GM12878 (cell line): ENCODE results near the gene LIX1.

Source experiments
- CREB1 ChIP-seq: IDR thresholded peaks from 2 replicates; pipeline ENCODE4 v1.6.1; 2012; ENCODE audit warnings: low read depth, mild to moderate bottlenecking, inconsistent platforms
- EP300 ChIP-seq, 2 experiments: fragments of 150-350 bp in 1 of 2; IDR thresholded peaks; 2 replicates each; pipeline ENCODE4 v1.6.1; 2011 to 2012; ENCODE audit warnings: low read depth in 2 of 2, low read length in 2 of 2, borderline replicate concordance in 1 of 2, improper control_type of control experiment in 1 of 2, inconsistent platforms in 1 of 2; ENCODE audit not compliant: control insufficient read depth in 1 of 2
- MEF2B ChIP-seq: fragments of 450-650 bp; IDR thresholded peaks from 2 replicates; pipeline ENCODE4 v1.6.1; 2018; ENCODE audit warnings: mild to moderate bottlenecking, moderate library complexity; ENCODE audit not compliant: partially characterized antibody, poor library complexity, severe bottlenecking
- MYC ChIP-seq: IDR thresholded peaks from 2 replicates; pipeline ENCODE4 v1.6.1; 2011; ENCODE audit warnings: mild to moderate bottlenecking, low read length, moderate library complexity, inconsistent platforms; ENCODE audit not compliant: insufficient read depth, insufficient replicate concordance, insufficient read length, severe bottlenecking
- POLR2AphosphoS5 ChIP-seq: IDR thresholded peaks from 2 replicates; pipeline ENCODE4 v1.6.1; 2011; ENCODE audit warnings: mild to moderate bottlenecking, low read length, inconsistent platforms
- RBBP5 ChIP-seq: fragments of 200-600 bp; sonication (generic); conservative IDR thresholded peaks from 2 replicates; pipeline ENCODE4 v1.6.1; 2016
- TCF12 ChIP-seq: IDR thresholded peaks from 2 replicates; pipeline ENCODE4 v1.6.1; 2011; ENCODE audit warnings: low read depth, mild to moderate bottlenecking, low read length
- YY1 ChIP-seq: IDR thresholded peaks from 2 replicates; pipeline ENCODE4 v1.6.1; 2011; ENCODE audit warnings: low read depth, mild to moderate bottlenecking, low read length
- TF ChIP-seq, protein P1 (sequence below), 3 experiments: IDR thresholded peaks in 2 of 3; conservative IDR thresholded peaks in 1 of 3; 2 replicates each; pipeline ENCODE4 v1.5.1; 2011; ENCODE audit warnings: low read depth in 3 of 3, low read length in 3 of 3, mild to moderate bottlenecking in 3 of 3, control low read depth in 2 of 3, moderate library complexity in 2 of 3, inconsistent platforms in 1 of 3, mixed read lengths in 1 of 3; ENCODE audit not compliant: control insufficient read depth in 2 of 3, insufficient read depth in 1 of 3; ENCODE audit errors: extremely low read depth in 1 of 3
- TF ChIP-seq, protein P2 (sequence below): IDR thresholded peaks from 2 replicates; pipeline ENCODE4 v1.6.1; 2011; ENCODE audit warnings: mild to moderate bottlenecking, low read depth, low read length, moderate library complexity; ENCODE audit not compliant: insufficient replicate concordance
- TF ChIP-seq, protein P3 (sequence below): IDR thresholded peaks from 2 replicates; pipeline ENCODE4 v1.6.1; 2012; ENCODE audit warnings: low read depth, low read length, improper control_type of control experiment
- TF ChIP-seq, protein P4 (sequence below): IDR thresholded peaks from 2 replicates; pipeline ENCODE4 v1.6.1; 2012; ENCODE audit warnings: low read depth, low read length, improper control_type of control experiment
- TF ChIP-seq, protein P5 (sequence below): IDR thresholded peaks from 2 replicates; pipeline ENCODE4 v1.6.1; 2011; ENCODE audit warnings: borderline replicate concordance, low read depth, mild to moderate bottlenecking, moderate library complexity, low read length; ENCODE audit not compliant: insufficient read depth, poor library complexity, severe bottlenecking
- TF ChIP-seq, protein P6 (sequence below): fragments of 450-650 bp; IDR thresholded peaks from 2 replicates; pipeline ENCODE4 v1.6.1; 2014; ENCODE audit warnings: mild to moderate bottlenecking

DNA sequence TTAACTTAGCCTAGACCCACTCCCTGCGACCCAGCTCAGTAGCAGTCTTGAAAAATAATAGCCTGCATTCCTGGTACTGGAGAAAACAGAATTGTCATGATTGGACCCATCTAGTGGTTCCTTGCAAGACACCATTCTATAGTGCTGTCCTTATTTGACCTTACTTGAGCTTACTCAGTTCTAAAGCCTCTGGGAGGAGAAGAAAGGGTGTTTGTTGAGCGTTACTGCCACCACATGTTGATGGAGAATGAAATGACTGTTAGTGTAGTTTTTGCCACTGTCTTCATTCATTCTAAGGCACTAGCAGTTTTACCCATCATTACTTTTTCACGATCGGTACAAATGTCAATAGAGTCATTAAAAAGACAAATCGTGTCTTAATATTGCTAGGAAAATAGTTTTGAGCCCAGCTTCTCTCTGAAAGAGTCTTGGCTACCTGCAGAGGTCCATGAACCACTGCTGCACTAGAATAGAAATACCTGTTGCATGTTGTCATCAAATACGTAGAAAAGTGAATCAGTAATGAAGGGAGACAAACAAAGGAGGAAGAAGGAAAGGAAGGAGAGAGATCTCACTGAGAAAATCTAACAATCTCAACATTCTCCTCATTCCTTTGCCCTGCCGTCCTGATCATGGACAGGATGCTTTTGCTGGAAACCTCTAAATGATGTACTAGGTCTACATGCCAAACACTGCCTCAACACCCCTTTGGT is 96.0 kb downstream of the LIX1 start:
- TF ChIP-seq, protein P1, sequence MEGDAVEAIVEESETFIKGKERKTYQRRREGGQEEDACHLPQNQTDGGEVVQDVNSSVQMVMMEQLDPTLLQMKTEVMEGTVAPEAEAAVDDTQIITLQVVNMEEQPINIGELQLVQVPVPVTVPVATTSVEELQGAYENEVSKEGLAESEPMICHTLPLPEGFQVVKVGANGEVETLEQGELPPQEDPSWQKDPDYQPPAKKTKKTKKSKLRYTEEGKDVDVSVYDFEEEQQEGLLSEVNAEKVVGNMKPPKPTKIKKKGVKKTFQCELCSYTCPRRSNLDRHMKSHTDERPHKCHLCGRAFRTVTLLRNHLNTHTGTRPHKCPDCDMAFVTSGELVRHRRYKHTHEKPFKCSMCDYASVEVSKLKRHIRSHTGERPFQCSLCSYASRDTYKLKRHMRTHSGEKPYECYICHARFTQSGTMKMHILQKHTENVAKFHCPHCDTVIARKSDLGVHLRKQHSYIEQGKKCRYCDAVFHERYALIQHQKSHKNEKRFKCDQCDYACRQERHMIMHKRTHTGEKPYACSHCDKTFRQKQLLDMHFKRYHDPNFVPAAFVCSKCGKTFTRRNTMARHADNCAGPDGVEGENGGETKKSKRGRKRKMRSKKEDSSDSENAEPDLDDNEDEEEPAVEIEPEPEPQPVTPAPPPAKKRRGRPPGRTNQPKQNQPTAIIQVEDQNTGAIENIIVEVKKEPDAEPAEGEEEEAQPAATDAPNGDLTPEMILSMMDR (IDR thresholded peaks at IDR 0.05 in 2 of 3, conservative IDR thresholded peaks at IDR 0.05 in 1 of 3; ENCODE audit: control insufficient read depth in 2 of 3, extremely low read depth in 1 of 3, insufficient read depth in 1 of 3, low read depth in 3 of 3, low read length in 3 of 3), result peak in 1 of 3 experiments; percentile 25; a peak in 2 of 6 replicates
- TF ChIP-seq, protein P2, sequence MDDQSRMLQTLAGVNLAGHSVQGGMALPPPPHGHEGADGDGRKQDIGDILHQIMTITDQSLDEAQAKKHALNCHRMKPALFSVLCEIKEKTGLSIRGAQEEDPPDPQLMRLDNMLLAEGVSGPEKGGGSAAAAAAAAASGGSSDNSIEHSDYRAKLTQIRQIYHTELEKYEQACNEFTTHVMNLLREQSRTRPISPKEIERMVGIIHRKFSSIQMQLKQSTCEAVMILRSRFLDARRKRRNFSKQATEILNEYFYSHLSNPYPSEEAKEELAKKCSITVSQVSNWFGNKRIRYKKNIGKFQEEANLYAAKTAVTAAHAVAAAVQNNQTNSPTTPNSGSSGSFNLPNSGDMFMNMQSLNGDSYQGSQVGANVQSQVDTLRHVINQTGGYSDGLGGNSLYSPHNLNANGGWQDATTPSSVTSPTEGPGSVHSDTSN, result no peak
- TF ChIP-seq MEF2B (no peak), POLR2AphosphoS5 (no peak), YY1 (no peak), RBBP5 (no peak), TCF12 (no peak), MYC (no peak), EP300 (IDR thresholded peaks at IDR 0.05; ENCODE audit: borderline replicate concordance in 1 of 2, control insufficient read depth in 1 of 2, low read depth in 2 of 2, low read length in 2 of 2) (no peak), CREB1 (no peak)
- TF ChIP-seq, protein P3, sequence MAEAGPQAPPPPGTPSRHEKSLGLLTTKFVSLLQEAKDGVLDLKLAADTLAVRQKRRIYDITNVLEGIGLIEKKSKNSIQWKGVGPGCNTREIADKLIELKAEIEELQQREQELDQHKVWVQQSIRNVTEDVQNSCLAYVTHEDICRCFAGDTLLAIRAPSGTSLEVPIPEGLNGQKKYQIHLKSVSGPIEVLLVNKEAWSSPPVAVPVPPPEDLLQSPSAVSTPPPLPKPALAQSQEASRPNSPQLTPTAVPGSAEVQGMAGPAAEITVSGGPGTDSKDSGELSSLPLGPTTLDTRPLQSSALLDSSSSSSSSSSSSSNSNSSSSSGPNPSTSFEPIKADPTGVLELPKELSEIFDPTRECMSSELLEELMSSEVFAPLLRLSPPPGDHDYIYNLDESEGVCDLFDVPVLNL, result no peak
- TF ChIP-seq, protein P4, sequence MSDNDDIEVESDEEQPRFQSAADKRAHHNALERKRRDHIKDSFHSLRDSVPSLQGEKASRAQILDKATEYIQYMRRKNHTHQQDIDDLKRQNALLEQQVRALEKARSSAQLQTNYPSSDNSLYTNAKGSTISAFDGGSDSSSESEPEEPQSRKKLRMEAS, result no peak
- TF ChIP-seq, protein P5, sequence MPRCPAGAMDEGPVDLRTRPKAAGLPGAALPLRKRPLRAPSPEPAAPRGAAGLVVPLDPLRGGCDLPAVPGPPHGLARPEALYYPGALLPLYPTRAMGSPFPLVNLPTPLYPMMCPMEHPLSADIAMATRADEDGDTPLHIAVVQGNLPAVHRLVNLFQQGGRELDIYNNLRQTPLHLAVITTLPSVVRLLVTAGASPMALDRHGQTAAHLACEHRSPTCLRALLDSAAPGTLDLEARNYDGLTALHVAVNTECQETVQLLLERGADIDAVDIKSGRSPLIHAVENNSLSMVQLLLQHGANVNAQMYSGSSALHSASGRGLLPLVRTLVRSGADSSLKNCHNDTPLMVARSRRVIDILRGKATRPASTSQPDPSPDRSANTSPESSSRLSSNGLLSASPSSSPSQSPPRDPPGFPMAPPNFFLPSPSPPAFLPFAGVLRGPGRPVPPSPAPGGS, result no peak
- TF ChIP-seq, protein P6, sequence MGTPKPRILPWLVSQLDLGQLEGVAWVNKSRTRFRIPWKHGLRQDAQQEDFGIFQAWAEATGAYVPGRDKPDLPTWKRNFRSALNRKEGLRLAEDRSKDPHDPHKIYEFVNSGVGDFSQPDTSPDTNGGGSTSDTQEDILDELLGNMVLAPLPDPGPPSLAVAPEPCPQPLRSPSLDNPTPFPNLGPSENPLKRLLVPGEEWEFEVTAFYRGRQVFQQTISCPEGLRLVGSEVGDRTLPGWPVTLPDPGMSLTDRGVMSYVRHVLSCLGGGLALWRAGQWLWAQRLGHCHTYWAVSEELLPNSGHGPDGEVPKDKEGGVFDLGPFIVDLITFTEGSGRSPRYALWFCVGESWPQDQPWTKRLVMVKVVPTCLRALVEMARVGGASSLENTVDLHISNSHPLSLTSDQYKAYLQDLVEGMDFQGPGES, result no peak
